Karpas-422 (cell line): ENCODE results near the gene ZNF627. TPM values are rescaled to one million over a fixed set of nuclear protein-coding genes. Genes with fewer than 3 reads are reported as not detected.
A peak's percentile ranks its signal among the peaks of the same experiment; 100 is the strongest.
"Not testable (repeated sequence)": the region's sequence is repeated elsewhere in the genome, so short reads cannot be mapped to it uniquely, and the experiment has no call there.

Source experiments
- DNase-seq: peaks from one replicate; pipeline ENCODE4 v3.0.0-alpha.2; 2015
- H2AFZ ChIP-seq: fragments of 200-600 bp; sonication (generic); 2 replicates; pipeline ENCODE4 v1.6.1; 2014; ENCODE audit warnings: antibody characterized with exemption, low read length, mixed read lengths
- H3K27ac ChIP-seq: fragments of 200-600 bp; sonication (generic); 2 replicates; pipeline ENCODE4 v1.5.1; 2014; ENCODE audit warnings: mild to moderate bottlenecking, low read length, moderate library complexity
- H3K27me3 ChIP-seq: fragments of 200-600 bp; sonication (generic); 2 replicates; pipeline ENCODE4 v1.6.1; 2014; ENCODE audit warnings: low read length, mixed read lengths
- H3K36me3 ChIP-seq: fragments of 200-600 bp; sonication (generic); 2 replicates; pipeline ENCODE4 v1.6.1; 2014; ENCODE audit warnings: low read length, mixed read lengths; ENCODE audit not compliant: insufficient read depth
- H3K4me1 ChIP-seq: fragments of 200-600 bp; sonication (generic); 2 replicates; pipeline ENCODE4 v1.6.1; 2014; ENCODE audit warnings: mild to moderate bottlenecking, low read length, mixed read lengths
- H3K4me2 ChIP-seq: fragments of 200-600 bp; sonication (generic); 2 replicates; pipeline ENCODE4 v1.6.1; 2014; ENCODE audit warnings: low read length, low read depth, mild to moderate bottlenecking; ENCODE audit not compliant: poor library complexity, severe bottlenecking
- H3K4me3 ChIP-seq: fragments of 200-600 bp; sonication (generic); 2 replicates; pipeline ENCODE4 v1.5.1; 2014; ENCODE audit warnings: mild to moderate bottlenecking, antibody characterized with exemption, low read length, mixed read lengths
- H3K79me2 ChIP-seq: fragments of 200-600 bp; sonication (generic); 2 replicates; pipeline ENCODE4 v1.6.1; 2014; ENCODE audit warnings: mild to moderate bottlenecking, low read length, mixed read lengths
- H3K9ac ChIP-seq: fragments of 200-600 bp; sonication (generic); 2 replicates; pipeline ENCODE4 v1.6.0; 2014; ENCODE audit warnings: low read length
- H3K9me2 ChIP-seq: fragments of 200-600 bp; sonication (generic), shearing (Covaris generic); replicated peaks from 2 replicates; pipeline ENCODE4 v1.6.0; 2014; ENCODE audit warnings: mild to moderate bottlenecking, low read length, moderate library complexity; ENCODE audit not compliant: insufficient read depth
- H3K9me3 ChIP-seq: fragments of 300-700, 200-600 bp; sonication (generic); 2 replicates; pipeline ENCODE4 v1.6.1; 2014; ENCODE audit warnings: low read length, mixed read lengths
- H4K20me1 ChIP-seq: fragments of 200-600 bp; sonication (generic); 2 replicates; pipeline ENCODE4 v1.6.1; 2014; ENCODE audit warnings: mild to moderate bottlenecking, antibody characterized with exemption, low read length, low read depth; ENCODE audit not compliant: insufficient read depth
- total RNA-seq: library from RNA; depleted of rRNA; stranded (reverse); fragments of >200 nt; shearing (Covaris generic); gene quantifications from 2 replicates; pipeline ENCODE4 v1.2.3, GENCODE V29; 2014; ENCODE audit warnings: low replicate concordance

The ZNF627 gene
- total RNA-seq, 1 experiment from 2014 or later: 27.7 TPM

DNA sequence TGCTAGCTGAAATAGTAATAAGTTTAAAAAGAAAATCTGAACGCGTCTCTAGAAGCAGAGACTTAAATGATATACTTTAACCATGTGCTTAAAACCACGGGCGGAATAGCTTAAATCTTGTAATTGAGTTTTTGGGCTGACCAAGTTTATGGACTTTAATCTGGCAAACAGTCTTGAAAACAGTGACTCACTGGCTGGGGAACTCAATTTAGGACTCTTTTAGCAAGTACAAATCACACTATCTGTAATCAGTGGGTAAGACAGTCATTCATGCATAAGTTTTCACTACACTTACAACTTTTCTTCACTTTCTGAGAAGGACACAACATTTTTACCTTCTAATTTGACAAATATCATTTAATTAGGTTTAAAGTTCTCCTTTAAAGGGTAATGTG lies 26.8 kb downstream of the ZNF627 start:
- no peak overlapping the region for H3K27ac ChIP-seq
- no peaks in the 10 kb centered on the region for H4K20me1 ChIP-seq
- no peaks in the 10 kb centered on the region for H3K9me3 ChIP-seq
- H3K4me3 ChIP-seq: peak overlapping the region; percentile 57; the same call in 1 of the 2 replicates
- H3K79me2 ChIP-seq: no peaks in the 10 kb centered on the region
- peaks cover 12% of the 10 kb centered on the region; the same call in 1 of the 2 replicates for H3K36me3 ChIP-seq
- H3K27me3 ChIP-seq: no peaks in the 10 kb centered on the region
- H3K9ac ChIP-seq: no peak overlapping the region
- no peak for DNase-seq
- no peak overlapping the region for H2AFZ ChIP-seq
- peaks cover 18% of the 10 kb centered on the region for H3K4me1 ChIP-seq
- no peaks in the 10 kb centered on the region for H3K9me2 ChIP-seq
- peak overlapping the region; percentile 63 for H3K4me2 ChIP-seq

DNA sequence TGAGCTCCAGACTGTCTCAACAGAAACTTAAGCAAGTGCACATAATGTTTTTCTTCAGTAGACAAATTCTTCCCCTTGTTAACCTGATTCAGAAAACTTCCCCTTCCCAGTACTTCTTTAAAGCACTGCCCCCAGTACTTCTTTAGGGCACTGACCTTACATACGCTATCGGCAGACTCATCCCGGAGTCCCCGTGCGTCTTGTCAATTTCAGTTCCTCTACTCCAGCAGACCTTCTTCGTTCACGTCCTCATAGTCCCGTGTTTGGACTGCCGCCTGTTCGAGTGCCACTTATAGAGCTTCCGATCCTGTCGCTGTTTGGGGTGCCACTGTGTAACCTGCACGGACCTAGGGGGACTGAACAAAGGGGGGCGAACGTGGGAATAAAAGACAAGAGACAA lies 29.0 kb downstream of the ZNF627 start:
- DNase-seq: no peak
- H3K27ac ChIP-seq: no peak overlapping the region
- no peak overlapping the region for H3K9ac ChIP-seq
- H3K9me2 ChIP-seq: no peaks in the 10 kb centered on the region
- H2AFZ ChIP-seq: no peak overlapping the region
- H3K4me2 ChIP-seq: no peak overlapping the region
- H3K36me3 ChIP-seq: no peaks in the 10 kb centered on the region
- H3K4me3 ChIP-seq: no peak overlapping the region
- H3K9me3 ChIP-seq: no peaks in the 10 kb centered on the region
- no peaks in the 10 kb centered on the region for H3K27me3 ChIP-seq
- peaks cover 18% of the 10 kb centered on the region for H3K4me1 ChIP-seq
- H4K20me1 ChIP-seq: no peaks in the 10 kb centered on the region
- no peaks in the 10 kb centered on the region for H3K79me2 ChIP-seq

DNA sequence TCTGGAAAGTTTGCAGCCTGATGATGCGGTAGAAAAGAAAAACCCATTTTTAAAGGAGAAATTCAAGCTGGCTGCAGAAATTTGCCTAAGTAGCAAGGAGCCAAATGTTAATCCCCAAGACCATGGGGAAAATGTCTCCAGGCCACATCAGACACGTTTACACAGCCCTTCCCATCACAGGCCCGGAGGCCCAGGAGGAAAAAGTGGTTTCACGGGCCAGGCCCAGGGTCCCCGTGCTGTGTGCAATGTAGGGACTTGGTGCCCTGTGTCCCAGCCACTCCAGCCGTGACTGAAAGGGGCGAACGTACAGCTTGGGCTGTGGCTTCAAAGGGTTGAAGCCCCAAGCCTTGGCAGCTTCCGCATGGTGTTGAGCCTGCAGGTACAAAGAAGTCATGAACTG lies 35.9 kb downstream of the ZNF627 start:
- no peak overlapping the region for H3K9ac ChIP-seq
- H3K27me3 ChIP-seq: no peaks in the 10 kb centered on the region
- H2AFZ ChIP-seq: no peak overlapping the region
- no peaks in the 10 kb centered on the region for H3K36me3 ChIP-seq
- no peaks in the 10 kb centered on the region for H3K9me3 ChIP-seq
- H3K4me1 ChIP-seq: no peaks in the 10 kb centered on the region
- no peak for DNase-seq
- H3K4me3 ChIP-seq: no peak overlapping the region
- H3K27ac ChIP-seq: no peak overlapping the region
- H3K9me2 ChIP-seq: no peaks in the 10 kb centered on the region
- no peaks in the 10 kb centered on the region for H4K20me1 ChIP-seq
- no peak overlapping the region for H3K4me2 ChIP-seq
- no peaks in the 10 kb centered on the region for H3K79me2 ChIP-seq

DNA sequence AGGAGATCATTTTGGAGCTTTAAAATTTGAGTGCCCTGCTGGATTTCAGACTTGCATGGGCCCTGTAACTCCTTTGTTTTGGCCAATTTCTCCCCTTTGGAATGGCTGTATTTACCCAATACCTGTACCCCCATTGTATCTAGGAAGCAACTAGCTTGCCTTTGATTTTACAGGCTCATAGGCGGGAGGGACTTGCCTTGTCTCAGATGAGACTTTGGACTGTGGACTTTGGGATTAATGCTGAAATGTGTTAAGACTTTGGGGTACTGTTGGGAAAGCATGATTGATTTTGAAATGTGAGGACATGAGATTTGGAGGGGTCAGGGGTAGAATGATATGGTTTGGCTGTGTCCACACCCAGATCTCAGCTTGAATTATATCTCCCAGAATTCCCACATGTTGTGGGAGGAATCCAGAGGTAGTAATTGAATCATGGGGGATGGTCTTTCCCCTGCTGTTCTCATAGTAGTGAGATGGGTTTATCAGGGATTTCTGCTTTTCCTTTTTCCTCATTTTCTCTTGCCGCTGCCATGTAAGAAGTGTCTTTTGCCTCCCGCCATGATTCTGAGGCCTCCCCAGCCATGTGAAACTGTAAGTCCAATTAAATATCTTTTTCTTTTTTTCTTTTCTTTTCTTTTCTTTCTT lies 36.9 kb downstream of the ZNF627 start:
- H3K36me3 ChIP-seq, H3K9me3 ChIP-seq, H3K27me3 ChIP-seq, H3K4me2 ChIP-seq, H4K20me1 ChIP-seq, H3K4me3 ChIP-seq, DNase-seq, H3K9me2 ChIP-seq, H3K27ac ChIP-seq, H3K4me1 ChIP-seq, H3K9ac ChIP-seq, H2AFZ ChIP-seq, H3K79me2 ChIP-seq: not testable (repeated sequence)

GRCh38 chr19:11639245-11639601 lies 41.9 kb downstream of the ZNF627 start:
- no peak for DNase-seq
- no peaks in the 10 kb centered on the region for H4K20me1 ChIP-seq
- no peak overlapping the region for H2AFZ ChIP-seq
- H3K36me3 ChIP-seq: no peaks in the 10 kb centered on the region
- H3K4me1 ChIP-seq: peaks cover 9% of the 10 kb centered on the region
- peak overlapping the region; percentile 37; the same call in 1 of the 2 replicates for H3K9ac ChIP-seq
- peak overlapping the region; percentile 72 for H3K4me2 ChIP-seq
- no peaks in the 10 kb centered on the region for H3K9me2 ChIP-seq
- H3K79me2 ChIP-seq: no peaks in the 10 kb centered on the region
- no peaks in the 10 kb centered on the region for H3K27me3 ChIP-seq
- no peak overlapping the region for H3K4me3 ChIP-seq
- H3K27ac ChIP-seq: no peak overlapping the region
- H3K9me3 ChIP-seq: no peaks in the 10 kb centered on the region

DNA sequence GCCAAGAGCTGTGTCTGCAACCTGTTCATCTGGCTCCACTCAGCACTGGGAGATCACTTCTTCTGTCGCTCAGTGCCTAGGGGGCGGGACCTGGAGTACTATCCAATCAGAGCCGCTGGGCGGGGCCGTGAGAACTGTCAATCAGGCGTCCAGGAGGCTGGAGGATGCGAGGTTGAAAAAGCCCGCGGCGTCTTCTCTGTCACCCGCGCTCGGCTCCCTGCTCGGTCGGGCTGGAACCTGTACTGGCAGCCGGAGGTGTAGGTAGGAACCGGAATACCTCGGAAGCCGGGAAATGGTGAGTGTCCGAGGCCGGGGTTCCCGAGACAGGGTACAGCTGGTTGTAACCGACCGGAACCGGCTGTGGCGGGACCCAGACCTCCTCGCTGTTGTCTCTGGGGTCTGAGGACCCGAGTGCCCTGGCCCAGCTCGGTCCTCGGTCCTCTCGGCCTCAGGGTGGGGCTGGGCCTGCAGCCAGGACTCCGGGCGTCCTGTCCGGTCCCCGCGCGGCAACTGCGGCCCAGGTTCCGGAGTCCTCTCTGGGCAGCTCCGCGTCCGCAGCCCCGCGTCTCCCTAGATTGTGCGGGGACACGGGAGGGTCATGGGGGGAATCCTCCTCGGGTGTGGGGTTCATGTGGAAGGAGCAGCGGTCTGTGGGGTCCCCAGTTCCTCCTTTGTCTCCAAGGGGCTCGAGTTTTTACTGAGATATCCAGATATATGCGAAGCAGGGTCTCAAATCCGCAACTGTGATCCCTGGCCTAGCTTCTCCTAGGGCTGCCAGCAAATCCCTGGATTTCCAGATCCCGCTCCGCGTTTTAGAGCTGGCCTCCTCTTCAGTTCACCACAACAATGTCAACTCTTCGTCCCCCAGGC lies 42.6 kb downstream of the ZNF627 start:
- H3K4me3 ChIP-seq: peak overlapping the region; percentile 62

DNA sequence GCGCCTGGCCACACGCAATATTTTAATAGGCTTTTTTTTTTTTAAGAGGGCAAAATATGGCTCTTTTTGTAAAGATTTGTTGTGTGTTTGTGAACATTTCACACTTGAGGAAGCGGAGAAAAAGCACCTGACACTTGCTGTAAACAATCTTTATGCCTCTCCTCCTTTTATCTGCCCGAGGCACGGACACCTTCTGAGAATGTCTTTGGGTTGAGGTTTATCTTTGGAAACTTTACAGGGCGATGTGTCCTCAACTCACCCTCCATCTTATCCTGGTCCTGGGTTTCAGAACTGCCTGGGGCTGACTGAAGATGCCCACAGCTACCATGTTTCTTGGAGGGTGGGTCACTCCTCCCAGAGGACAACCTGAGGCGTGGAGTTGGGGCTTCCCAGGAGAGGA lies 44.0 kb downstream of the ZNF627 start:
- Histone ChIP-seq H3K4me3 (no peak overlapping the region), H3K9ac (no peak overlapping the region), H3K4me2 (no peak overlapping the region), H4K20me1 (no peaks in the 10 kb centered on the region), H3K4me1 (peaks cover 9% of the 10 kb centered on the region), H3K36me3 (no peaks in the 10 kb centered on the region), H2AFZ (no peak overlapping the region), H3K79me2 (no peaks in the 10 kb centered on the region), H3K27ac (no peak overlapping the region), H3K27me3 (no peaks in the 10 kb centered on the region), H3K9me2 (no peaks in the 10 kb centered on the region), H3K9me3 (no peaks in the 10 kb centered on the region)
- no peak for DNase-seq

More for the DNA sequence above, 42.6 kb downstream of the ZNF627 start:
- Histone ChIP-seq H3K36me3 (no peaks in the 10 kb centered on the region), H3K4me2 (peak overlapping the region; percentile 72), H3K79me2 (no peaks in the 10 kb centered on the region), H3K9ac (peak overlapping the region; percentile 56), H4K20me1 (no peaks in the 10 kb centered on the region), H3K9me3 (no peaks in the 10 kb centered on the region), H3K9me2 (no peaks in the 10 kb centered on the region), H3K27me3 (no peaks in the 10 kb centered on the region), H3K27ac (no peak overlapping the region), H2AFZ (peak overlapping the region; percentile 64), H3K4me1 (peaks cover 9% of the 10 kb centered on the region)
- DNase-seq: peak; percentile 98

DNA sequence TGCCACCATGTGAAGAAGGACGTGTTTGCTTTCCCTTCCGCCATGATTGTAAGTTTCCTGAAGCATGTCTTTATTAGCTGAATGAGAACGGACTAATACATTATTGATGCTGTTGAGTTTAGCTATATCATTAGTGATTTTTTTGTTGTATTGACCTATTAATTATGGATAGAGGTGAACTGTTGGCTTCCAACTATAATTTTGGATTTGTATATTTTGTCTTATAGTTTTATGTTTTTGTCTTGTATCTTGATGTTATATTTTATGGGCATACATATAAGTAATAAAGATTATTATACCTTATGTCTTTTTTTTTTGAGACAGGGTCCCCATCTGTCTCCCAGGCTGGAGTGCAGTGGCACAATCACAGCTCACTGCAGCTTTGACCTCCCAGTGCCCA lies 45.6 kb downstream of the ZNF627 start:
- H3K4me1 ChIP-seq: peaks cover 9% of the 10 kb centered on the region
- H3K4me2 ChIP-seq: no peak overlapping the region
- H3K9me2 ChIP-seq: no peaks in the 10 kb centered on the region
- no peak overlapping the region for H3K27ac ChIP-seq
- no peaks in the 10 kb centered on the region for H3K9me3 ChIP-seq
- no peak overlapping the region for H3K4me3 ChIP-seq
- no peak overlapping the region for H2AFZ ChIP-seq
- no peaks in the 10 kb centered on the region for H3K79me2 ChIP-seq
- no peak overlapping the region for H3K9ac ChIP-seq
- H3K36me3 ChIP-seq: no peaks in the 10 kb centered on the region
- no peaks in the 10 kb centered on the region for H3K27me3 ChIP-seq
- H4K20me1 ChIP-seq: no peaks in the 10 kb centered on the region
- DNase-seq: no peak
